ENCODE data around the gene SLC12A5.

Gene SLC12A5

DNA sequence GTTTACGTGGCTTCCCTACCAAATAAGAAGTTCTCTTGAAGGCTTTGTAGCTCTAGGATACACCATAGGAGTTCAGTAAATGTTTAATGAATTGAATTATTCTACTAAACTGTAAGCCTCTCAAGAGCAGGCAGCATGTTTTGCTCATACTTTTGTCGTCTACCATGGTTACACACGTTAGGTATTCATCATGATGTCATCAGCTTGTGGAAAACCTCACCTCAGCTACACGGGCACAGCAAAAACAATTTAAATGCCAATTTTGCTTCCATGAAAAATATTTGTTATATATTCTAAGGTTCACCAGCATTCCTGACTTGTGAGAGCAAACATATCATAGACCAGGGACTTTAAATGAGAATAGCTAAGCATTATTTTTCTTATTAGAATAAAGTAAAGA, 44.0 kb downstream of the SLC12A5 start:
- Histone ChIP-seq H3K36me3 (ENCODE audit: insufficient read depth, low read length) (peaks cover 49% of the 10 kb centered on the region), H3K4me1 (ENCODE audit: control insufficient read depth, insufficient read depth, low read length) (peaks cover 10% of the 10 kb centered on the region), H3K4me3 (ENCODE audit: low read length) (no peak overlapping the region), H3K9me3 (replicated peaks; ENCODE audit: low read length) (no peaks in the 10 kb centered on the region), H3K9ac (ENCODE audit: low read depth, low read length) (no peak overlapping the region), H3K27me3 (ENCODE audit: control insufficient read depth, insufficient read depth, low read length) (no peaks in the 10 kb centered on the region), H3K4me2 (ENCODE audit: low read length) (no peak overlapping the region)

DNA sequence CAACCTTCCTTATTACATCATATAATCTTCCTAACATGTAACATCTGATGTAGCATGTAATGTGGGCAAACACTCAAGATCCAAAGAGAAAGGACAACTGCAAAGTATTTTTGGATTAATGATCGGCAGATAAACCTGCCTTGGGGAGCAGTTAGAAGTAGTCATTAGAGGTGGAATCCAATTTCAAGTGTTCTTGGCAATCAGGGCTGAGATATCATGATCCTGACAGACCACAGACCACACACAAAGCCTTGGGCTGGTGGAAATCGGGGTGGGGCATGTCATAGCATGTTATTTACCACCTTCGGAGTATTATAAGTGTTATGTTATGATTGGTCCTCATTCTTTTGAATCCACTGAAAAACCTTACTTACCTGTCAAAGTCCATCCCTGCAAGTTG, 44.4 kb downstream of the SLC12A5 start:
- H3K27me3 ChIP-seq (ENCODE audit: control insufficient read depth, insufficient read depth, low read length), result no peaks in the 10 kb centered on the region
- no peak overlapping the region for H3K4me2 ChIP-seq (ENCODE audit: low read length)
- peaks cover 10% of the 10 kb centered on the region for H3K4me1 ChIP-seq (ENCODE audit: control insufficient read depth, insufficient read depth, low read length)
- H3K4me3 ChIP-seq (ENCODE audit: low read length), result no peak overlapping the region
- H3K36me3 ChIP-seq (ENCODE audit: insufficient read depth, low read length), result peaks cover 49% of the 10 kb centered on the region
- H3K9ac ChIP-seq (ENCODE audit: low read depth, low read length), result no peak overlapping the region
- no peaks in the 10 kb centered on the region for H3K9me3 ChIP-seq (replicated peaks; ENCODE audit: low read length)

DNA sequence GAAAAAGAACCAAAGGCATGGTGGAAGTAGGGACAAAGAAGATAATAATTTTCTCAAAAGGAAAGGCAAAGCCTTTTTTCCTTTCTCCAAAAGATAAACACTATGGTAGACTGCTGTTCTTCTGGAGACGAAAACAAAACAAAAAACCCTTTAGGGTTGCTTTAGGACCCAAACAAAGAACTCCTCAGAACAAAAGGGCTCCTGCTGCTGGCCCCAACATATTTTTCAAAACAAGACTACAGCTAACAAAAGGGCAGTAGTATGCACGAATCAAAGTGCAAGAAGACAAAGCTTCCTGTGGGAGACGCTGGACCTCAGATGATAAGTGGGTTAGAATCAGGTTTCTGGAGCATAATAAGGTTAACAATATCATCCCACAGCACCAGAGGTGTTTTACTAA, 45.0 kb downstream of the SLC12A5 start:
- Histone ChIP-seq H3K9ac (ENCODE audit: low read depth, low read length) (no peak overlapping the region), H3K4me1 (ENCODE audit: control insufficient read depth, insufficient read depth, low read length) (peaks cover 10% of the 10 kb centered on the region), H3K36me3 (ENCODE audit: insufficient read depth, low read length) (peaks cover 51% of the 10 kb centered on the region), H3K4me3 (ENCODE audit: low read length) (no peak overlapping the region), H3K27me3 (ENCODE audit: control insufficient read depth, insufficient read depth, low read length) (no peaks in the 10 kb centered on the region), H3K9me3 (replicated peaks; ENCODE audit: low read length) (no peaks in the 10 kb centered on the region), H3K4me2 (ENCODE audit: low read length) (no peak overlapping the region)

DNA sequence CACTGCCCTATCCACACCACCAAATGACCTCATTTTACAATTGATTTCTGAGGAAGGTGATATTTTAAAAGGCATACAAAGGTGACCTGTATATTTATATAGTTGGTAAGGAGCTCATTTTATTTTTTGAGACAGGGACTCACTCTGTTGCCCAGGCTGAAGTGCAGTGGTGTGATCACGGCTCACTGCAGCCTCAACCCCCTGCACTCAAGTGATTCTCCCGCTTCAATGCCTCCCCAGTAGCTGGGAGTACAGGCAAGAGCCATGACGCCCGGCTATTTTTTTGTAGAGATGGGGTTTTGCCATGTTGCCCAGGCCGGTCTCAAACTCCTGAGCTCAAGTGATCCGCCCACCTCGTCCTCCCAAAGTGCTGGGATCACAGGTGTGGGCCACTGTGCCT, 47.8 kb downstream of the SLC12A5 start:
- no peaks in the 10 kb centered on the region for H3K27me3 ChIP-seq (ENCODE audit: control insufficient read depth, insufficient read depth, low read length)
- H3K36me3 ChIP-seq (ENCODE audit: insufficient read depth, low read length), result peaks cover 40% of the 10 kb centered on the region

DNA sequence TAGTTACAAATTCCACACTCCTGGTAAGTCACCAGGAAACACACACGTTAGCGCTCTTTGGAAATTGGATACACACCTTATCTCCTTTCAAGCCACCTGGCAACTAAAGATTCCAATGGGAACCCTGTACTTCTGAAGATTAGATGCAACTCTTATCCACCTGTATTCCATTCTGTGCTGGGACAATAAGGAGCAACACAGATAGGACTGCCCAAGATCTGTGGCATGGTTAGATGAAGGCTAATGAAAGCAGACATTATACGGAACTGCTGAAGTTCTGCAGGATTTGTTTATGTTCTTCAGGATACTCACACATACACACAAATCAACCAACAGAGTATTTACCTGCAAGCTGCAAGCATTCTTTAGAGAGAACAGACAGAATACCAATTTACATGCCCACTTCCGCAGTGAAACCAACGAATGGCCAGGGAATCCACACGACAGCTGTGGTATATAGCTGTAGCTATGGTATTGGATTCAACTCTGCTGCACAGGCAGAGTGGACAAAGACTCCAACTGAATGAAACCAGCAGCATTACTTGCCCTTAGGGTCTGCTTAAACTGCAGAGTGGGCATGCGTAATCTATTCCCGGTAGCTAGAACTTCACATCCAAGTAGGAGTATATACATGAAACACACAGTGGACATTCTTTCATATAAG, 48.8 kb downstream of the SLC12A5 start:
- H3K36me3 ChIP-seq (ENCODE audit: insufficient read depth, low read length), result peaks cover 40% of the 10 kb centered on the region

More for the DNA sequence above, 47.8 kb downstream of the SLC12A5 start:
- H3K4me2 ChIP-seq (ENCODE audit: low read length), result no peak overlapping the region
- no peak overlapping the region for H3K9ac ChIP-seq (ENCODE audit: low read depth, low read length)
- no peaks in the 10 kb centered on the region for H3K4me1 ChIP-seq (ENCODE audit: control insufficient read depth, insufficient read depth, low read length)
- H3K9me3 ChIP-seq (replicated peaks; ENCODE audit: low read length), result no peaks in the 10 kb centered on the region
- H3K4me3 ChIP-seq (ENCODE audit: low read length), result no peak overlapping the region

DNA sequence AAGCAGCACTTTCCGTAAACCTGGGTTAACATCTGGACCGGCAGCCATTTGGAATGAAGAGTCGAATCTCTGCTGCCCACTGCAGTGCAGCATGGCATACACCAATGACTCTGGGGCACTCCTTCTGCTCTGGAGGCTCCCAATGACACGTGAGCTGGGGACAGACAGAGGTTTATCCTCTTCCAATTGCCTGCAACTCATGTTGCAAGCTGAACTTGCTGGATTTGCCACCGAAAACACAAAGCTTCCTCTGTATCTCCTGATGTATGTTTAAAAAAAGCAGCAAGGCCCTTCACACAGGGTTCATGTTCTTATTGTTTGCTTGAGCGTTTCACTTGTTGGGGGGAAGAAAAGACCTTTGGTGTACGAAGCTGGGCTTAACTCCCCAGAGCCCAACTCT, 49.9 kb downstream of the SLC12A5 start:
- no peaks in the 10 kb centered on the region for H3K9me3 ChIP-seq (replicated peaks; ENCODE audit: low read length)

More for the DNA sequence above, 48.8 kb downstream of the SLC12A5 start:
- Histone ChIP-seq H3K9ac (ENCODE audit: low read depth, low read length) (no peak overlapping the region), H3K4me1 (ENCODE audit: control insufficient read depth, insufficient read depth, low read length) (no peaks in the 10 kb centered on the region), H3K4me2 (ENCODE audit: low read length) (no peak overlapping the region), H3K27me3 (ENCODE audit: control insufficient read depth, insufficient read depth, low read length) (no peaks in the 10 kb centered on the region), H3K4me3 (ENCODE audit: low read length) (no peak overlapping the region), H3K9me3 (replicated peaks; ENCODE audit: low read length) (no peaks in the 10 kb centered on the region)

DNA sequence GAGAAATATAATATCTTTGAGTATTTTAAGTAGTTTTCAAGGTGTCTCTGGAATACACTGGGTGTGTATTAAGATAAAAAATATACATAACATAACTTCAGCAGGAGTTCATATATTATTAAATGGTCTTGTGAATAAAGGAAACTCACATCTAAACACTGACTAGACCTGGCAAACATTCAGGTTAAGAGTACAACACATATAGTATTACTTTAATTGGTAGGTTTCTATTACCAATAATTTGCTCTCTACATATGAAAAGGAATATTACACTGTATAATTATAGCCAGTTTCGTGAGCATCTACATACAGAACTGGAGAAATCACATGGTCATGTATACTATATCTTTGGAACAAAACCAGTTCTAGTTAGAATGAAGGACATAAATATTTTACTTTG, 52.1 kb downstream of the SLC12A5 start:
- no peak overlapping the region for H3K4me2 ChIP-seq (ENCODE audit: low read length)
- no peak overlapping the region for H3K4me3 ChIP-seq (ENCODE audit: low read length)
- peaks cover 20% of the 10 kb centered on the region for H3K36me3 ChIP-seq (ENCODE audit: insufficient read depth, low read length)
- H3K9ac ChIP-seq (ENCODE audit: low read depth, low read length), result no peak overlapping the region
- no peaks in the 10 kb centered on the region for H3K27me3 ChIP-seq (ENCODE audit: control insufficient read depth, insufficient read depth, low read length)
- no peaks in the 10 kb centered on the region for H3K9me3 ChIP-seq (replicated peaks; ENCODE audit: low read length)
- H3K4me1 ChIP-seq (ENCODE audit: control insufficient read depth, insufficient read depth, low read length), result peaks cover 12% of the 10 kb centered on the region

More for the DNA sequence above, 49.9 kb downstream of the SLC12A5 start:
- peaks cover 39% of the 10 kb centered on the region for H3K36me3 ChIP-seq (ENCODE audit: insufficient read depth, low read length)
- no peaks in the 10 kb centered on the region for H3K27me3 ChIP-seq (ENCODE audit: control insufficient read depth, insufficient read depth, low read length)
- H3K4me3 ChIP-seq (ENCODE audit: low read length), result no peak overlapping the region
- no peaks in the 10 kb centered on the region for H3K4me1 ChIP-seq (ENCODE audit: control insufficient read depth, insufficient read depth, low read length)
- H3K4me2 ChIP-seq (ENCODE audit: low read length), result no peak overlapping the region
- H3K9ac ChIP-seq (ENCODE audit: low read depth, low read length), result no peak overlapping the region

DNA sequence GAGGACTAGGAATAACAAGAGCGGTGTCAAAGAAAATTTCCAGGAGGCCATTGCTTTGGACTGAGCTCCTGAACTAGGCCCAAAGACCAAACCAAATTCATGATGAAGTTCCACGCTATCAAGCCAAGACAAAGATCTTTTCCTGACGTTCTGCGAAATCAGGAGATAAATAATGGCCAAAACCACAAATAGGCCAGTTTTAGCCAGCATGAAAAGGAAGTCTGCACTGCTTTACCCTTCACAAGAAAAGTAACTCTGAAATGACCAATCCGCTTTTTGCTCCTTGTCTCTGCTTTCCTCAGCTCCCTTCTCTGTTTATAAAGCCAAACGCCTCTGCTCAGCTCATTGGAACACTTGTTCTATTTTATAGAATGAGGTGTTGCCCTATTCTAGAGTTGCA, 54.1 kb downstream of the SLC12A5 start:
- Histone ChIP-seq H3K4me2 (ENCODE audit: low read length) (no peak overlapping the region), H3K27me3 (ENCODE audit: control insufficient read depth, insufficient read depth, low read length) (no peaks in the 10 kb centered on the region), H3K9ac (ENCODE audit: low read depth, low read length) (no peak overlapping the region), H3K4me3 (ENCODE audit: low read length) (no peak overlapping the region), H3K36me3 (ENCODE audit: insufficient read depth, low read length) (peaks cover 10% of the 10 kb centered on the region), H3K9me3 (replicated peaks; ENCODE audit: low read length) (no peaks in the 10 kb centered on the region), H3K4me1 (ENCODE audit: control insufficient read depth, insufficient read depth, low read length) (peaks cover 24% of the 10 kb centered on the region)

DNA sequence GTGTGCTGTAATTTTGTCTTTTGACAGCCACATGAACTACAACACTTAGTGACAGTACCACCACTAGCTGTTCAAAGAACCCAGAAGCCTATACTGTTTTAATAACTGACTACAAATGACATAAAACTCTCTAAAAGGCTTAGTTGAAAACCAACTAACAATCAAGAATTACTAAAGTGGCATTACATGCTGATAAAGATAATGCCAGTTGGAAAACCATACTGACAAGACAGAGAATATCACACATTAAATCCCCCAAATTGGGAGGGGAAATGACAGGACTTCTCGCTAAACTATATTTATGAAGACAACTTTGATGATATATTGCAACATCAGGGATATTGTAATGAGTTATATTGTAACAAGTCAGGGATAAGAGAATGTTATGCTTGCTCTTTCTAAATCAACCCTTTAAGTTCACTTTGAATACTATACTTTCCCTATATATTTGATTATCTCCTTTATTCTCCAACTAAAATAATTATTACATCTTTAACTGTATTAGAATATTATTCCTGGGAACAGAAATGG, 54.6 kb downstream of the SLC12A5 start:
- no peak overlapping the region for H3K4me3 ChIP-seq (ENCODE audit: low read length)
- H3K4me1 ChIP-seq (ENCODE audit: control insufficient read depth, insufficient read depth, low read length), result peaks cover 29% of the 10 kb centered on the region
- H3K4me2 ChIP-seq (ENCODE audit: low read length), result no peak overlapping the region
- no peaks in the 10 kb centered on the region for H3K9me3 ChIP-seq (replicated peaks; ENCODE audit: low read length)
- H3K9ac ChIP-seq (ENCODE audit: low read depth, low read length), result no peak overlapping the region
- no peaks in the 10 kb centered on the region for H3K27me3 ChIP-seq (ENCODE audit: control insufficient read depth, insufficient read depth, low read length)
- H3K36me3 ChIP-seq (ENCODE audit: insufficient read depth, low read length), result peaks cover 5% of the 10 kb centered on the region

DNA sequence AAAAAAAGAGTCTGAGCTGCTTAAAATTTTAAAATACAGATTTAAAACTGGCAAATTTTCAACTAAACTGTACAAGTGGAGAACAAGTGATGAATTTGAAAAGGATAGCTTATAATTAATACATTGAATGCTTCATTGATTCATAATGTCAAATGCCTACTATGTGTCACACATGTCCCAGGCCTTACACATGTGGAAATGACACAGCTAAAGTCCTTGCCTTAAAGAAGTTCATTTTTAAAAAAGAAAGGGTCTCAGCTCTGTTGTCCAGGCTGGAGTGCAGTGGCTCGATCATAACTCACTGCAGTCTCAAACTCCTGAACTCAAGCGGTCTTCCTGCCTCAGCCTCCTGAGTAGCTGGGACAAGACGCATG, 55.8 kb downstream of the SLC12A5 start:
- H3K27me3 ChIP-seq (ENCODE audit: control insufficient read depth, insufficient read depth, low read length), result no peaks in the 10 kb centered on the region
- H3K9ac ChIP-seq (ENCODE audit: low read depth, low read length), result no peak overlapping the region
- H3K4me1 ChIP-seq (ENCODE audit: control insufficient read depth, insufficient read depth, low read length), result peaks cover 29% of the 10 kb centered on the region
- H3K36me3 ChIP-seq (ENCODE audit: insufficient read depth, low read length), result no peaks in the 10 kb centered on the region
- H3K4me2 ChIP-seq (ENCODE audit: low read length), result peak overlapping the region; percentile 13
- H3K9me3 ChIP-seq (replicated peaks; ENCODE audit: low read length), result no peaks in the 10 kb centered on the region
- no peak overlapping the region for H3K4me3 ChIP-seq (ENCODE audit: low read length)

DNA sequence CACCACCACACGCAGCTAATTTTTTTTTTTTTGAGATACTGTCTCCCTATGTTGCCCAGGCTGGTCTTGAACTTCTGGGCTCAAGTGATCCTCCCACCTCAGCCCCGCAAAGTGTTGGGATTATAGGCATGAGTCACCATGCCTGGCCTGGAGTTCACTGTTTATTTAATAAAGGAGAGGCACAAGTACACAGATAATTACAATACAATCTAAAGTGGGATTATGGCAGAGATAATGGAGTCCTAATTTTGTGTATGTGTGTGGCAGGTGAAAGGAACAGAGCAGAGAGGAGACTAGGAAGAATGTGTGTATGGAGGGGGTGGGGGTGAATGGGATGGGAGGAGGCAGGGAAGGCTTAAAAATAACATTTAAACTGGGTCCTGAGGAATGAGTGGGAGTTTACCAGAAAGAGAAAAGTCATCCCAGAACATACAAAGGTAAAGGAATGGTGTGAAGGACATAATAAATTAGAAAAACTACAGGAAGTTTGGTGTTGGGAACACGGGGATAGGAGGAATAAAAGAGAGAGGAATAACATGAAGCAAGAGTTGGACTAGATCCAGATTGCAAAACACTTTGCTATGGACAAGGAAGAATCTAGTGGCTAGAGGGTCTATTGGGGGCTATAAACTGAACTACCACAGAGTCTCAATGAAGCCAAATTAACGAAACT, 56.3 kb downstream of the SLC12A5 start:
- Histone ChIP-seq H3K4me1 (ENCODE audit: control insufficient read depth, insufficient read depth, low read length) (peaks cover 29% of the 10 kb centered on the region), H3K9ac (ENCODE audit: low read depth, low read length) (no peak overlapping the region), H3K4me3 (ENCODE audit: low read length) (no peak overlapping the region), H3K36me3 (ENCODE audit: insufficient read depth, low read length) (no peaks in the 10 kb centered on the region), H3K27me3 (ENCODE audit: control insufficient read depth, insufficient read depth, low read length) (no peaks in the 10 kb centered on the region), H3K4me2 (ENCODE audit: low read length) (peak overlapping the region; percentile 13), H3K9me3 (replicated peaks; ENCODE audit: low read length) (no peaks in the 10 kb centered on the region)

DNA sequence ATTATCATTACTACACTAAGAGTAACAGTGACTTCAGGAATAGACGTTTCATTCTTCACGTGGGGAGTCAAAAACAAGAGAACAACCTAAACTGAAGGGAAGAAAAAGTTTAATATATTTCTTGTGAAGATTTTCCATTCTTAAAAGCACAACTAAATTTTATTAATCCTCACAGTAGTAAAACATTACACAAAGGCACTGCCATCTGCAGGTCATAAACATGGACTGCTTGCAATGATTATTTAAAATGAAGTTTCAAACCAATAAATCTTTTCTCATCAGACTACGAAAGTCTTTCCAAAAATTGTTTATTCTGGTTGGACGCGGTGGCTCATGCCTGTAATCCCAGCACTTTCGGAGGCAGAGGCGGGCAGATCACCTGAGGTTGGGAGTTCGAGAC, 58.1 kb downstream of the SLC12A5 start:
- H3K4me2 ChIP-seq (ENCODE audit: low read length), result peak overlapping the region; percentile 82
- no peaks in the 10 kb centered on the region for H3K9me3 ChIP-seq (replicated peaks; ENCODE audit: low read length)
- peaks cover 29% of the 10 kb centered on the region for H3K4me1 ChIP-seq (ENCODE audit: control insufficient read depth, insufficient read depth, low read length)
- H3K36me3 ChIP-seq (ENCODE audit: insufficient read depth, low read length), result no peaks in the 10 kb centered on the region
- no peak overlapping the region for H3K4me3 ChIP-seq (ENCODE audit: low read length)
- H3K27me3 ChIP-seq (ENCODE audit: control insufficient read depth, insufficient read depth, low read length), result no peaks in the 10 kb centered on the region
- H3K9ac ChIP-seq (ENCODE audit: low read depth, low read length), result no peak overlapping the region
